ENCODE measurements around the gene ARSA.

- TF ChIP-seq CTCF (conservative IDR thresholded peaks at IDR 0.05; ENCODE audit: low read depth in 2 of 2) (no peak), POLR2AphosphoS5 (IDR thresholded peaks at IDR 0.05; ENCODE audit: low read depth) (no peak), EZH2 (IDR thresholded peaks at IDR 0.05; ENCODE audit: low read depth, unreplicated experiment) (no peak), REST (IDR thresholded peaks at IDR 0.05; ENCODE audit: unreplicated experiment) (no peak), JUNB (IDR thresholded peaks at IDR 0.05; ENCODE audit: unreplicated experiment) (no peak), EZH2phosphoT487 (IDR thresholded peaks at IDR 0.05; ENCODE audit: unreplicated experiment) (no peak), ZNF114 (CRISPR knock-in tag; IDR thresholded peaks at IDR 0.05) (no peak), CREB1 (CRISPR knock-in tag; IDR thresholded peaks at IDR 0.05; ENCODE audit: low read depth) (no peak), ZNF331 (CRISPR knock-in tag; IDR thresholded peaks at IDR 0.05; ENCODE audit: low read depth) (no peak), NANOG (IDR thresholded peaks at IDR 0.05; ENCODE audit: borderline replicate concordance) (no peak), STAT1 (IDR thresholded peaks at IDR 0.05; ENCODE audit: unreplicated experiment) (no peak), ETS1 (IDR thresholded peaks at IDR 0.05) (no peak)
Measured at GRCh38 chr22:50622723-50623327, 5.1 kb downstream of the ARSA start.

Measured in GM23338 (cell line).